ENCODE data around the gene TNF.
A peak's percentile ranks its signal among the peaks of the same experiment; 100 is the strongest.
"Not testable (repeated sequence)": the region's sequence is repeated elsewhere in the genome, so short reads cannot be mapped to it uniquely, and the experiment has no call there.

The TNF gene

GRCh38 chr6:31574106-31575061 is 981 bp upstream of the TNF start:
- DNase-seq = no peak

DNA sequence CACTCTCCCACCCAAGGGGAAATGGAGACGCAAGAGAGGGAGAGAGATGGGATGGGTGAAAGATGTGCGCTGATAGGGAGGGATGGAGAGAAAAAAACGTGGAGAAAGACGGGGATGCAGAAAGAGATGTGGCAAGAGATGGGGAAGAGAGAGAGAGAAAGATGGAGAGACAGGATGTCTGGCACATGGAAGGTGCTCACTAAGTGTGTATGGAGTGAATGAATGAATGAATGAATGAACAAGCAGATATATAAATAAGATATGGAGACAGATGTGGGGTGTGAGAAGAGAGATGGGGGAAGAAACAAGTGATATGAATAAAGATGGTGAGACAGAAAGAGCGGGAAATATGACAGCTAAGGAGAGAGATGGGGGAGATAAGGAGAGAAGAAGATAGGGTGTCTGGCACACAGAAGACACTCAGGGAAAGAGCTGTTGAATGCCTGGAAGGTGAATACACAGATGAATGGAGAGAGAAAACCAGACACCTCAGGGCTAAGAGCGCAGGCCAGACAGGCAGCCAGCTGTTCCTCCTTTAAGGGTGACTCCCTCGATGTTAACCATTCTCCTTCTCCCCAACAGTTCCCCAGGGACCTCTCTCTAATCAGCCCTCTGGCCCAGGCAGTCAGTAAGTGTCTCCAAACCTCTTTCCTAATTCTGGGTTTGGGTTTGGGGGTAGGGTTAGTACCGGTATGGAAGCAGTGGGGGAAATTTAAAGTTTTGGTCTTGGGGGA is 754 bp downstream of the TNF start:
- no peak for DNase-seq

- no peak for DNase-seq
These were observed 1.7 kb downstream of the TNF start for GRCh38 chr6:31576897-31577578.

GRCh38 chr6:31577579-31577966 is 2.2 kb downstream of the TNF start:
- DNase-seq = no peak

DNA sequence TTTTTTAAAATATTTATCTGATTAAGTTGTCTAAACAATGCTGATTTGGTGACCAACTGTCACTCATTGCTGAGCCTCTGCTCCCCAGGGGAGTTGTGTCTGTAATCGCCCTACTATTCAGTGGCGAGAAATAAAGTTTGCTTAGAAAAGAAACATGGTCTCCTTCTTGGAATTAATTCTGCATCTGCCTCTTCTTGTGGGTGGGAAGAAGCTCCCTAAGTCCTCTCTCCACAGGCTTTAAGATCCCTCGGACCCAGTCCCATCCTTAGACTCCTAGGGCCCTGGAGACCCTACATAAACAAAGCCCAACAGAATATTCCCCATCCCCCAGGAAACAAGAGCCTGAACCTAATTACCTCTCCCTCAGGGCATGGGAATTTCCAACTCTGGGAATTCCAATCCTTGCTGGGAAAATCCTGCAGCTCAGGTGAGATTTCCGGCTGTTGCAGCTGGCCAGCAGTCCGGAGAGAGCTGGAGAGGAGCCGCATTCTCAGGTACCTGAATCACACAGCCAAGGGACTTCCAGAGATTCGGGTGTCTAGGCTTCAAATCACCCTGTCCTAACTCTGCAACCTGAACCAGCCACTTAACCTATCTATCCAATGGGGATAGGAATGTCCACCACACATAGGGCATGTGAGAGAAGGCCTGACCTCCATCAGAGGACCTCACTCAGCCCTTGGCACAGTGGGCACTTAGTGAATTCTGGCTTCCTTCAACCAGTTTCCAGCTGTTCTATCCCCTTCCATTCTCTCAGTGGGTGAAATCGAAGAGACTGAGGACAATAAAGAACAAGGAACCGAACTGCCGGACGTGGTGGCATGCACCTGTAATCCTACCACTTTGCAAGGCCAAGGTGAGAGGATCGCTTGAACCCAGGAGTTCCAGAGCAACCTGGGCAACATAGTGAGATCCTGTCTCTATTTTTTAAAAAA is 3.1 kb downstream of the TNF start:
- no peak for DNase-seq

DNA sequence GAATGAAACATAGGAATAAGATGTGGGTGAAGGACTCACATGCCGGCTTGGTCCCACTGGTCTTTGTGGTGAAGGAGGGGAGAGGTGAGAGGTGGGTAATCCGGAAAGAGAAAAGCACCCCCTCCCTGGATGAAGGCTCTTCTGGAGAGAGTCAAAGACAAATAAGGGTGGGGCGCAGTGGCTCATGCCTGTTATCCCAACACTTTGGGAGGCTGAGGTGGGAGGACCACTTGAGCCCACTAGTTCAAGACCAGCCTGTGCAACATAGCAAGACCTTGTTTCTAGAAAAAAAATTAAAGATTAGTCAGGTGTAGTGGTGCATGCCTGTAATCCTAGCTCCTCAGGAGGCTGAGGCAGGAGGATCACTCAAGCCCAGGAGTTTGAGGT is 3.7 kb downstream of the TNF start:
- no peak for DNase-seq

- no peak for DNase-seq
These were observed 4.4 kb downstream of the TNF start for GRCh38 chr6:31579546-31580437.

DNA sequence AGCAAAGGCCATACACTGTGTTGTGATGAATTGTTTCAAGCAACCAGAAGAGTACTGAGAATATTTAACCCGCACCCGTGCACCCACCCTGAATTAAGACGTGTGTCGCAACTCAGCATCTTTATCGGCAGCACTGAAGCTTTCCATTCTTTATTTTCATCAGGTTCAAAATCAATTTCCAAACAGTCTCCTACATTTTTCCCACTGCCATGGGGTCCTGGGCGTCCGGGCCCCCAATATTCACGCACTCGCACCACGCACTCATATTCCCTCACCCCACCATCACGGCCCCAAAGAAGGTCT is 5.0 kb downstream of the TNF start:
- DNase-seq = no peak

DNA sequence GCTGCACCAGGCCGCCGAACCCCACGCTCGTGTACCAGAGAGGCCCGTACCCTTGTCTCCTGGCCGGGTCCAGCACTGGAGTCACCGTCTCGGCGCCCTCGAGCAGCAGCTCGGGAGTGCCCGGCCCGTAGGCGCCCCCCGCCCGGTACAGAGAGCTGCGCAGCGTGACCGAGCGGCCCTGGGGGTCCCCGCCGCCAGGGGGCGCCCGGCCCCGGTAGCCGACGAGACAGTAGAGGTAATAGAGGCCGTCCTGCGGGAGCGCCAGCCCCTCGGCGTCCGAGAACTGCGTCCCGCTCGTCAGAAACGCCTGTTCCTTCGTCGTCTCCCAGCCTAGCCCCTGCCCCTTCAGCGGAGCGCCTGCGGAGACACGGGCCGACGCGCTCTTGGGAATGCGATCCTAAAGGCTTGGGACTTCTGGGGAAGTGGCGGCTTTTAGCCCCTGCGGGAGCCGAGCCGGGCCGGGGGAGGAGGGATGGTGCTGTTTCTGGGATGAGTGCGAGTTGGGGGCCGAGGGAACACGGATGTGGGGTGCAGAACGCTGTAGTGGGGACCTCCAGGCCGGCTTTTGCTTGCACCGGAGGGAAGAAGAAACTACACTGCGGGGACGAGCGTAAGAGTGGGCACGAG is 5.6 kb downstream of the TNF start:
- peak; percentile 71 for DNase-seq

GRCh38 chr6:31581434-31582229 is 6.3 kb downstream of the TNF start:
- DNase-seq = no peak

- no peak for DNase-seq
These were observed 6.9 kb downstream of the TNF start, which contains the start of gene LTB for GRCh38 chr6:31582230-31582643. LTB (minus strand) TSS chr6:31582424; CDS start chr6:31582417, 7 bp downstream.

GRCh38 chr6:31585491-31585890 is 10.1 kb downstream of the TNF start:
- peak; percentile 14 for DNase-seq

- DNase-seq = no peak
These were observed 10.6 kb downstream of the TNF start, which contains the start of gene LST1 for GRCh38 chr6:31586008-31586407. LST1 (plus strand) TSS chr6:31586277; CDS start chr6:31587300, 1,023 bp downstream.

DNA sequence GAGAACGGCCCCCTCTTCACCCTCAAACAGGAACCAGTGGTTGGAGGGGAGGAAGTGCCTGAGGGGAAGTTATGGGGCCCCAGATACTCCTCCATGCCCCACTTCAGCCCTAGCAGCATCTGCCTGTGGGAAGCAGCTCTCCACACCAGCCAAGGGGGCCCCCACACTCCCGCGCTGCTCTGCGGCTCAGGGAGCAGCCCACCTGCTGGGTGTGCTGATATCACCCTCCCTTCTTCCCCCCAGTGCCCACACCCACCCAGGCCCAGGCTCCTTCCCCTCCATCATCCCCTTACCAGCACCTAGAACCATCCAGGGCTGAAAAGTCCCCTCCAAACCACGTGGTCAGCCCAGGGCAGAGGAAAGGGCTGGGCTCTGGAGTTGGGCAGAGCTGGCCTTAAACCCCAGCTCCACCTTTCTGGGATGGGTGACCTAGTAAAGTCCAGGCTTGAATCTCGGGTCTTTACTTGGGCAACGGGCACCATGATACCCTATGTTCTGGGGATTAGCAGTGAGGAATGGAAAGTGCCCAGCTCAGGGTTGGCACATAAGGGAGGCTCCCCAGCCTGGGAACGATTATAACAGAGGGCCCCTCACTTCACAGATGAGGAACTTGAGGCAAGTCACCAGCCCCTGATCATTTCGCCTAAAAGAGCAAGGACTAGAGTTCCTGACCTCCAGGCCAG is 11.4 kb downstream of the TNF start:
- no peak for DNase-seq

- no peak for DNase-seq
These were observed 12.7 kb downstream of the TNF start for GRCh38 chr6:31587791-31588777.

DNA sequence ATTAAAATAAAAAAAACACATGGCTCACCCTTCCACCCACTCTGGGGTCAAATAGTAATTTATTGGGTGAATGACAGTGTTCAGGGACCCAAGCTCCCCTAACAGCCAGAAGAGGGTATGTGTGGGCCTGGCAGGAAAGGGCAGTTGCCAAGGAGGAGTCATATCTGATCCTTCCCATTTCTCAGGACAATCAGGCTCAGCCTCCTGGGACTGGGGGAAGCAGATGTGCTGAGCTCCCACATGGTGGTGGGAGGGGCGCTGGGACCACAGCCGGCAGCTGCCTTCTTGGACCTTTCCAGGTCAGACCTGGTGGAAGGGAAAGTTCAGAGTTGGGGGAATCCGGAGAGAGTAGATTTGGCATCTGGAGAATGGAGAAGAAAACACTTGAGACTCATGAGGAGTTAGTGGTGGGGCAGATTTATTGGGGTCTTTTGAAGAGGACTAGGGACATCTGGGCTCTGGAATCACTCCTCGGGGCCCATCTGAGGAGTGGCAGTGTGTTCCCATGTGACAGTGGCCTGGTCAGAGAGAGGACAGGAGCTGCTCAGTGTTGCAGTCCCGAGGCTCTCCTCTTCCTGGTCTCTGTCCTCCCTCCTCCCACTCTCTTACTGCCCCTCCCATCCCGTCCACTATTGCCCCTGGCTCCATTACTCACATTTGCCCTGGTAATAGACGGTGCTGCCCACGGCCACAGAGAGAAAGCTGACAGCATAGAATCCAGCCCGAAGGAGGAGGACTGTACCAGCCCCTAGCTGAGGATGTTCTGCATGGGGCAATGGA is 13.7 kb downstream of the TNF start:
- no peak for DNase-seq

- DNase-seq = not testable (repeated sequence)
These were observed 15.3 kb downstream of the TNF start for GRCh38 chr6:31590691-31591090.

All from HCEC 1CT (cell line).